NCI-H1436 treated with DMSO at 0.1 percent for 48 hours (cell line): ENCODE results near the gene AIFM3.

Experiments used
- DNase-seq: peaks from one replicate; lab custom pipeline; 2025; lab: John Stamatoyannopoulos, UW

AIFM3 gene

DNA sequence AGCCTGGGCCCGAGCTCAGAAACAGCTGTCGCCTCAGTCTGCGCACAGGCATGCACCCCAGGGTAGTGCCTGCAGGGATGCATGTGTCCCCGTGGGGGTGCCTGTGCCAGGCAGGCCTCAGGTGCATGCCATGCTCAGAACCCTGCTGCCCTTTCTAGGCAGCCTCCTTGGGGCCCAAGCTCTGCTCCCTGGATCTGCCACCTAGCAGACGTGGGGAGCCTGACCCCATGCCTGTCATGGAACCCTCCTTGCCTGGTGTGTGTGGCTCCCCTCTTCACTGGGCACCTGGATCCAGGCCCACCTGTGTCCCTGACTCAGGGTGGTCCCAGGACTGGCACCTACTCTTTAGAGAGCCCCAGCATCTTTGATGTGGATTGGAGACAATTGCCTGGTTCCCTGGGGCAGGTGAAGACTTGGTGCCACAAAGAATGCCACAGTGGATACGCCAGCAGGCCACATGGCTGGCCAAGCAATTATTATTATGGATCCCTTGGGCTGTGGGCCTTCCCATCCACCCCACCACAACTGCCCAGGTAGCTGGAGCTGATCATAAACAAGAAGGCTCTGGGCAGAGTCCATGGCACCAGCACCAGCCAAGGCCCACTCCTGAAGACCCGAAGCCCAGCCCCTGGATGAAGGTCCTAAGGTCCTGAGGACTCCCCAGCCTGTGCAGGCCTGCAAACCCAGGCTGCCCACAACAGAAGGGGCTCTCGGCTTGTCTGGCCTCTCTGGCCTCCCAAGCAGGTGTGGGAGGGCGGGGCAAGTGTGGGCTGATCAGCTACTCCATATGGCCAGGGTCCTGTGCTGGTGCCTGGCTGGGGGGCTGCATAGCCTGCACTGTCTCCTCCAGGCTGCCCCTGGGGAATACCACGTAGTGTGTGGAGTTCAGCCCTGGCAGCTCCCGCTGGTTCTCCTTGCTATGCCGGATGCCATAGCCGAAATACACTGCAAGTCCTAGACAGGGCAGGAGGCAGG, 61.5 kb downstream of the AIFM3 start:
- DNase-seq, result no peak

DNA sequence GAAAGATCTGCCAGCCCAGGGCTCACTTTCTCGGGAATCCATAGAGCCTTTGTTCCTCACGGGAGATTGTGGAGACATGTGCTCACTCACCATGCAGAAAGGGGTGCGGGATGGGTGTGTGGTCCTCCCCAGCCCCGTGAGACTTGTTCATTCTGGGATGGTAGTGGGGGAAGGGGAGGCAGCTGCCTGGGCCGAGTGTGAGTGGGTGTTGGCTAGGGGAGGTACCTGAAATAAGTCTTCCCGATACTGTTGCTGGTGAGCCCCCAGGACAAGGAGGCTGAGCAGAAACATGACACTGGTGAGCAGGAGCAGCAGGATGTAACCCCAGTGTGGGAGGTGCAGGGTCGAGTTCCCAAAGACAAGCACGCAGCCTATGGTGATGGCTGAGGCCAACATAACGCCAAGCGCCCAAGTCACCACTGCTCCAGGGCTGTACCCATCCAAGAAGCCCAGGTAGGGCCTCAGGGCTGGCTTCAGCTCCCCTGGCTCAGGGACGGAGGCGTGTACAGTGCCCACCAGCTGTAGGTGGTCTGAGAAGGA, 62.5 kb downstream of the AIFM3 start:
- no peak for DNase-seq

GRCh38 chr22:21030032-21030431, 63.0 kb downstream of the AIFM3 start:
- no peak for DNase-seq
